ENCODE results near the gene SHFL.

SHFL gene

GRCh38 chr19:10109528-10109927, 23.4 kb downstream of the SHFL start:
- no peak for DNase-seq (ENCODE audit: low spot score)

- DNase-seq (ENCODE audit: low spot score): no peak
Measured at GRCh38 chr19:10110076-10110971, 24.2 kb downstream of the SHFL start.

GRCh38 chr19:10110972-10111317, 24.8 kb downstream of the SHFL start:
- DNase-seq (ENCODE audit: low spot score): no peak

- DNase-seq (ENCODE audit: low spot score): peak; percentile 42
Measured at GRCh38 chr19:10111405-10111811, 25.3 kb downstream of the SHFL start, which contains the start of gene P2RY11. Gene P2RY11 (plus strand): TSS chr19:10111693. CDS start chr19:10111722, 29 bp downstream.

GRCh38 chr19:10112037-10112761, 26.1 kb downstream of the SHFL start:
- no peak for DNase-seq (ENCODE audit: low spot score)

- peak; percentile 84 for DNase-seq (ENCODE audit: low spot score)
Measured at GRCh38 chr19:10112895-10113591, 26.9 kb downstream of the SHFL start.

- no peak for DNase-seq (ENCODE audit: low spot score)
Measured at GRCh38 chr19:10113592-10113963, 27.5 kb downstream of the SHFL start.

DNA sequence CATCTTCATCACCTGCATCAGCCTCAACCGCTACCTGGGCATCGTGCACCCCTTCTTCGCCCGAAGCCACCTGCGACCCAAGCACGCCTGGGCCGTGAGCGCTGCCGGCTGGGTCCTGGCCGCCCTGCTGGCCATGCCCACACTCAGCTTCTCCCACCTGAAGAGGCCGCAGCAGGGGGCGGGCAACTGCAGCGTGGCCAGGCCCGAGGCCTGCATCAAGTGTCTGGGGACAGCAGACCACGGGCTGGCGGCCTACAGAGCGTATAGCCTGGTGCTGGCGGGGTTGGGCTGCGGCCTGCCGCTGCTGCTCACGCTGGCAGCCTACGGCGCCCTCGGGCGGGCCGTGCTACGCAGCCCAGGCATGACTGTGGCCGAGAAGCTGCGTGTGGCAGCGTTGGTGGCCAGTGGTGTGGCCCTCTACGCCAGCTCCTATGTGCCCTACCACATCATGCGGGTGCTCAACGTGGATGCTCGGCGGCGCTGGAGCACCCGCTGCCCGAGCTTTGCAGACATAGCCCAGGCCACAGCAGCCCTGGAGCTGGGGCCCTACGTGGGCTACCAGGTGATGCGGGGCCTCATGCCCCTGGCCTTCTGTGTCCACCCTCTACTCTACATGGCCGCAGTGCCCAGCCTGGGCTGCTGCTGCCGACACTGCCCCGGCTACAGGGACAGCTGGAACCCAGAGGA, 28.0 kb downstream of the SHFL start:
- DNase-seq (ENCODE audit: low spot score): no peak

DNA sequence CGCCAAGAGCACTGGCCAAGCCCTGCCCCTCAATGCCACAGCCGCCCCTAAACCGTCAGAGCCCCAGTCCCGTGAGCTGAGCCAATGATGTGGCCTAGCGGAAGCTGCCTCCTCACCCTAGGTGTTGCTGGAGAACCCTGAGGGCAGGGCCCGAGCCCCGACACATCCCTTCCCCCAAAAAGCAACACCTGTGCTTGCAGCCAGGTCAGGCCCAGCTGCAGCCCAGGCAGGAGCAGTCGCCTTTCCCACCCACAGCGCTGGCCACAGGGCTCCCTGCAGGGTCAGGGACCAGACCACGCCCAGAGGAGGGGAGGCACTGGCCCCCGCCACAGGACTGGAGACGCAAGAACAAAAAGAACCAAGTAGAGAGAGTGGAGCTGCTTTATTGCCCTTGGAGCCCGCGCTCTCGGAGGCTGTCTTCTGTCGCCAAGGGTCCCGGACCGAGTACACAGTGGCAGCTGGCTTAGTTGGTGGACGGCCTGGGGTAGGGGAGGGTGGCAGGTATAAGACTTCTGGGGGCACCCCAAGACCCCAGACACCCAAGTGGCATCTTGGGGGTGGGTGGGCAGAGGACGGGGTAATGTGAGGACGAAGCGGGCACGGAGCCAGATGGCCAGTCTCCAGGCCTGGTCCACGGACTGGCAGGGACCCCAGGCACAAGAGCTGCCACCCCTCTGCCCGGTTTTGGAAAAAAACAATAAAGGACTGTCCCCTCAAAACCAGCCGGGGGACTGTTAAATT, 28.7 kb downstream of the SHFL start:
- DNase-seq (ENCODE audit: low spot score): no peak

DNA sequence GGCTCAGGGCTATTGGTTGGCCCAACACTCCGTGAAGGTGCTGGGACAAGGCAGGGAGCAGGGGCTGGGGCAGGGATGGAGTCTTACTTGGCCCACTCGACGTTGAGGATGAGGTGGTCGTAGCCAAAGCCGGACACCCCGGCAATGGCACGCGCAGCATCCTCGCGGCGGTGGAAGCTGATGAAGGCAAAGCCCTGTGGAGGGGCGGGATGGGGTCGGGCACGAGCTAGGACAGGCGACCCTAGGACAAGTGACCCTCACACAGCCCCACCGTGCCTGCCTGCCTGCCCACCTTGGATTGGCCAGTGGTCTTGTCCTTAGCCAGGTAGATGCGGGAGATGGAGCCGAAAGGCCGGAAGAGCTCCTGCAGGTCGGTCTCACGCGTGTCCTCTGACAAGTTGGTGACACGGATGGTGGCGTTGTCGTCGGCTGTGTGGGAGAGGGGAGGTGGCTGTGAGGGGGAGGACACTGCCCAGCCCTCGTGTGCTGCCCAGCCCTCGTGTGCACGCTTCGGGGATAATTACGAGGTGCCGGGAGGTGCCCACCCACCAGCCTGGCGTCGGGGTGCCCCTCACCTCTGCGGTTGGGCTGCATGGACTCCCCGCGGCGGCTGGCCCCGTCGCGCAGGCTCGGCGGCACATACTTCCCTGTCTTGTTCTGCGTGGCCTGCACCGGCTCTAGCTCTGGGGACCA, 29.4 kb downstream of the SHFL start:
- DNase-seq (ENCODE audit: low spot score): no peak

GRCh38 chr19:10116085-10116865, 30.2 kb downstream of the SHFL start:
- DNase-seq (ENCODE audit: low spot score): no peak

DNA sequence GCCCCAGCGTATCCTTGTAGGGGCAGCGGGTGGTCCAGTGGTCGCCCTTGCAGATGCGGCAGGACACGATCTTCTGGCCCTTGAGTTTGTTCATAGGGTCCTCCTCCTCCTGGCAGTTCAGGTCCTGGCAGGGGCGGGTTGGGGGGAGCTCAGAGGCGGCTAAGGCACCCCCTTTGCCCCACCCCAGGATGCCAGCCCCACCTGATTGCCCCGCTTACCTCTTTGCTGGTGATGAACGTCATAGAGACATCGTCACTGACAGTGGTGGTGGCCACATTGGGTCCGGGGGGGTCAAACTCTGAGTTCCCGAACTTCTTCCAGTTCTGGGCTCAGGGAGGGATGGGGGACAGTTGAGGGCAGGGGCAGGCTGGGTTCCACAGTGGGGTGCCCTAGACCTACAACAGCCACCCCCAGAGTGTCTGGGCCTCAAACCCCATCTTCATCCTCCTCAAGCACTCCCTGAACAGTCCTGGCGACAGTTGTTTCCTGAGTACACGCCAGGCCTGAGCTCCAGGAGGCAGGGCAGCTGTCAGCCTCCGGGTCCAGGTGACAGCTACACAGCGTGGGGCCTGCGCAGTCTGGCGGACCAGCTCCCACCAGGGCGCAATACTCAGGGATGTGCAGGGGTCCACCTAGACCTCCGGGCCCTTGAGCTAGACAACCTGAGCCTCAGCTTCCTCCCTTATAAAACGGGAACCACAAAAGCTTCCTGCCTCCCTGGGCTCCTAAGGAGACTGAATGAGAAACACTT, 30.9 kb downstream of the SHFL start:
- DNase-seq (ENCODE audit: low spot score): no peak

GRCh38 chr19:10118960-10119359, 32.8 kb downstream of the SHFL start:
- no peak for DNase-seq (ENCODE audit: low spot score)

DNA sequence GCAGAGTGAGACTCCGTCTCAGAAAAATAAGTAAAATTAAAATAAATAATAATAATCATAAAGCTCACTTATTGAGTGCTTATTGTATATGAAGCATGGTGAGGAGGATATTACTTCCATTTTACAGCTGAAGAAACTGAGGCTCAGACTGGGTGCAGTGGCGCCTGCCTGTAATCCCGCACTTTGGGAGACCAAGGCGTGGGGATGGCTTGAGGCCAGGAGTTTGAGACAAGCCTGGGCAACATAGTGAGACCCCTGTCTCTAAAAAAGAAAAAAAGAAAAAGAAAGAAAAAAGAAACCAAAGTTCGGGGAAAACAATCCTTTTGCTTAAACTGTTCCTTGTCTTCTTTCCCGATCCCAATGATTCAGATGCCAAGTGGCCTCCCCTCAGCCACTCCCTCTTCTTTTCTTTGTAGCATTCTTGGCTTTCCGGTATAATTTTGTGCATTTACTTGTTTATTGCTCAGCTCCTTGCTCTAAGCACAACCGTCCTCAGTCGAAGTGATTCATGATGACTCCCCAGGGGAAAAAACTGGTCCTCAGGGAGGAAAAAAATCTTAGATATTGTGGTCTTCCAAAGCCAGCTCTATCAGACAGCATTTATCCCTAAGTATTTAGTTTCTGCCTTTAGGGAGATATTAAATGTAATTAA, 34.5 kb downstream of the SHFL start:
- DNase-seq (ENCODE audit: low spot score): no peak

DNA sequence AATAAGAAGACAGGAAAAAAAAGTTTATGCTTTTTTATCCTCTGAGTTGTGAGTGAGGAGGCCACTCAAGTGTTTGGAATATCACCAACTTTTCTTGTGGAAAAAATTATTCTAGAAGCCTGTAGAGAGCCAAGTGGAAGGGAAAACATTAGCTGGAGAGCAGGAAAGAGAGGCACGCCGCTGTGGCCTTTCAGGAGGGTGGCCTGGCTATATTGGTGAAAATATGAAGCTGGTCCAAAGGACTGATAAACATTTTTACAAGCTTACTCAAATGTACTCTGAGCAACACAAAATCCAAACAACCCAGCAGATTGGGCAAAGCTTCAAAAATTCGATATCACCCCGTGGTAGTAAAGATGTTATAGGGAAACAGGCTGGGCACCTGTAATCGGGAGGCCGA, 35.9 kb downstream of the SHFL start:
- no peak for DNase-seq (ENCODE audit: low spot score)

- no peak for DNase-seq (ENCODE audit: low spot score)
Measured at GRCh38 chr19:10124429-10124828, 38.3 kb downstream of the SHFL start.

DNA sequence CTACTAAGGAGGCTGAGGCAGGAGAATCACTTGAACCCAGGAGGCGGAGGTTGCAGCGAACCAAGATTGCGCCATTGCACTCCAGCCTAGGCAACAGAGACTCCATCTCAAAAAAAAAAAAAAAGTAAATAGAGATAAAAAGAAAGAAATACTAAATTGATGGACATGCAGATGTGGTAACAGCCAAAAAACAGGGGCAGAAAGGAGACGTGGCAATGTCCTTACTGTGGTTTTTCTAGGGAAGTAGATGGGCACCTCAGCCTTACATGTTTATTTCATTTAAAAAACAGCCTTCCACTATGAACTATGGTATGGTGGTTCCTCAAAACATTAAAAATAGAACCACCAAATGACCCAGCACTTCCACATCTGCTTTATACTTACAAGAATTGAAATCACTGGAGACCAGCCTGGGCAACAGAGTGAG, 40.1 kb downstream of the SHFL start:
- DNase-seq (ENCODE audit: low spot score): no peak

DNA sequence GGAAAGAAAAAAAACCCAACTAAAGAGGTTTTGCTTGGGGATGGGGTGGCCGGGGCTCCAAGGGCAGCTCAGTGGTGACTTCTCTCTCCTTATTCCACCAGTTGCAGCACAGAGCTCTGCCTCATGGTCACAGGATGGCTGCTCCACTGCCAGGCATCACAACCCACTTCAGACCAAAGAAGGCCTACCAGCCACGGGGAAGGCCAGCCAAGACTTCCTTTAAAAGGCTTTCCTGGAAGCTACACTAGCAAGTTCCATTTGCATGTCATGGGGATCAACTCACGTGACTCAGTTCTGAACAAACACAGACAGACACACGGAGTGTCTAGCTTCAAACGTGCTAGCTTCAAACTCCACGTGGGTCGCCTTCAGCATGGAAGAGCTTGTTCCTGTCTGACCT, 46.8 kb downstream of the SHFL start:
- no peak for DNase-seq (ENCODE audit: low spot score)

DNA sequence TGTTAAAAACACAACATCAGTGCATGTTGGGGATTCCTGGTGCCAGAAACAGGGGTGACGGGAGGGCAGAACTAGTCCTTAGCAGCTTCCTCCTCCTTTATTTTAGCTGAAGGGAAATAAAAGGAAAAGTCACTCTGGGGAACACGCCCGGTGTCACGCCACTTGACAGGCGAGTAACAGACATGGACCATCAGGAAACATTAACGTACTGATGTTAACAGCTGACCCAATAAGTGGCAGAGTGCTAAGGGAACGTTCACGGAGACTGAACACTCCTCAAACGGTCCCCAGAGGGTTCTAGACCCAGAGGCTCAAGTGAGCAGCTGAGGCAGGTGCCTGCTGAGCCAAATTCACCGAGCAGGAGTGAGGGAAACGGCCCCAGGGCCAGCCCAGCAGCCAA, 47.5 kb downstream of the SHFL start:
- no peak for DNase-seq (ENCODE audit: low spot score)
